Activated naive CD4-positive, alpha-beta T cell treated with anti-CD3 and anti-CD28 coated beads, Interleukin-2, amount 50 U/mL, for 72 hours (primary cell): ENCODE results near the gene QKI. TPM values are rescaled to one million over a fixed set of nuclear protein-coding genes. Genes with fewer than 3 reads are reported as not detected.

Source experiments
- ATAC-seq, 2 donors: fragments of 150-1000 bp; cut with Tn5 transposase; 2 replicates each; pipeline ENCODE4 v1.10.0; 2021; ENCODE audit warnings: mild to moderate bottlenecking in 2 of 2, moderate library complexity in 2 of 2
- DNase-seq, 2 donors: peaks; one replicate each; pipeline ENCODE4 v3.0.0; 2021 to 2022; ENCODE audit warnings: low spot score in 2 of 2
- H3K27ac Mint-ChIP-seq, 2 donors: one replicate each; pipeline ENCODE4 v1.8.0; 2022; ENCODE audit warnings: mild to moderate bottlenecking in 2 of 2, mixed read lengths in 2 of 2
- H3K36me3 Mint-ChIP-seq, 2 donors: one replicate each; pipeline ENCODE4 v1.8.0; 2022; ENCODE audit warnings: mixed read lengths in 2 of 2
- H3K9me3 Mint-ChIP-seq, 2 donors: one replicate each; pipeline ENCODE4 v1.8.0; 2022; ENCODE audit warnings: mixed read lengths in 2 of 2
- total RNA-seq, 2 donors: library from RNA; stranded (reverse); gene quantifications; one replicate each; pipeline ENCODE4 v1.2.3, GENCODE V29; 2022

Gene QKI
- total RNA-seq, 2 donors from 2014 or later: 54.7 to 61.8 TPM

- H3K36me3 Mint-ChIP-seq: no peaks in the 10 kb centered on the region
- ATAC-seq (no peak), DNase-seq (no peak)
- no peaks in the 10 kb centered on the region for H3K9me3 Mint-ChIP-seq
- H3K27ac Mint-ChIP-seq: no peak overlapping the region
Observed at GRCh38 chr6:163612200-163612599, 197.7 kb downstream of the QKI start.

GRCh38 chr6:163613025-163613424 is 198.5 kb downstream of the QKI start:
- DNase-seq (no peak), ATAC-seq (no peak)
- H3K9me3 Mint-ChIP-seq: no peaks in the 10 kb centered on the region

GRCh38 chr6:163613668-163614067 is 199.2 kb downstream of the QKI start:
- Mint-ChIP-seq H3K9me3 (peaks cover 0 to 5% of the 10 kb centered on the region in 2 donors), H3K36me3 (no peaks in the 10 kb centered on the region)

More at GRCh38 chr6:163613025-163613424, 198.5 kb downstream of the QKI start:
- no peaks in the 10 kb centered on the region for H3K36me3 Mint-ChIP-seq
- no peak overlapping the region for H3K27ac Mint-ChIP-seq

GRCh38 chr6:163616452-163616851 is 201.9 kb downstream of the QKI start:
- peaks cover 4 to 13% of the 10 kb centered on the region in 2 donors for H3K9me3 Mint-ChIP-seq
- DNase-seq (no peak), ATAC-seq (no peak)
- H3K27ac Mint-ChIP-seq: no peak overlapping the region
- H3K36me3 Mint-ChIP-seq: peaks cover 0 to 1% of the 10 kb centered on the region in 2 donors

More at GRCh38 chr6:163613668-163614067, 199.2 kb downstream of the QKI start:
- ATAC-seq (no peak), DNase-seq (no peak)
- no peak overlapping the region for H3K27ac Mint-ChIP-seq

- peaks cover 0 to 4% of the 10 kb centered on the region in 2 donors for H3K36me3 Mint-ChIP-seq
- H3K9me3 Mint-ChIP-seq: peaks cover 4 to 18% of the 10 kb centered on the region in 2 donors
- no peak for ATAC-seq
- H3K27ac Mint-ChIP-seq: no peak overlapping the region
- no peak for DNase-seq
Observed at GRCh38 chr6:163617549-163617948, 203.0 kb downstream of the QKI start.

- H3K36me3 Mint-ChIP-seq: peaks cover 0 to 4% of the 10 kb centered on the region in 2 donors
- H3K27ac Mint-ChIP-seq: no peak overlapping the region
- no peak for ATAC-seq
Observed at GRCh38 chr6:163620101-163620500, 205.6 kb downstream of the QKI start.

GRCh38 chr6:163620670-163621330 is 206.3 kb downstream of the QKI start:
- ATAC-seq (no peak), DNase-seq (no peak)
- peaks cover 4 to 18% of the 10 kb centered on the region in 2 donors for H3K9me3 Mint-ChIP-seq
- no peak overlapping the region for H3K27ac Mint-ChIP-seq
- peaks cover 0 to 4% of the 10 kb centered on the region in 2 donors for H3K36me3 Mint-ChIP-seq

More at GRCh38 chr6:163620101-163620500, 205.6 kb downstream of the QKI start:
- H3K9me3 Mint-ChIP-seq: peaks cover 4 to 18% of the 10 kb centered on the region in 2 donors
- no peak for DNase-seq

GRCh38 chr6:163625265-163625664 is 210.7 kb downstream of the QKI start:
- peaks cover 0 to 6% of the 10 kb centered on the region in 2 donors for H3K9me3 Mint-ChIP-seq
- DNase-seq (no peak), ATAC-seq (no peak)
- no peak overlapping the region for H3K27ac Mint-ChIP-seq
- H3K36me3 Mint-ChIP-seq: peaks cover 0 to 9% of the 10 kb centered on the region in 2 donors

GRCh38 chr6:163626073-163626867 is 211.8 kb downstream of the QKI start:
- no peak for DNase-seq
- Mint-ChIP-seq H3K36me3 (peaks cover 0 to 9% of the 10 kb centered on the region in 2 donors), H3K9me3 (peaks cover 0 to 6% of the 10 kb centered on the region in 2 donors), H3K27ac (no peak overlapping the region)
- ATAC-seq: no peak

GRCh38 chr6:163627274-163628062 is 212.9 kb downstream of the QKI start:
- H3K36me3 Mint-ChIP-seq: peaks cover 0 to 5% of the 10 kb centered on the region in 2 donors
- DNase-seq (no peak), ATAC-seq (no peak)
- no peaks in the 10 kb centered on the region for H3K9me3 Mint-ChIP-seq
- H3K27ac Mint-ChIP-seq: no peak overlapping the region
